GM19025 (cell line): ENCODE results near the gene PDK2.

Source experiments
- ATAC-seq: cut with Tn5 transposase; IDR thresholded peaks from one replicate; pipeline ENCODE4 v1.9.1; 2021; ENCODE audit warnings: mild to moderate bottlenecking, low read depth, moderate library complexity; ENCODE audit not compliant: unreplicated experiment

Gene PDK2

GRCh38 chr17:50132104-50132794, 37.1 kb downstream of the PDK2 start:
- no peak for ATAC-seq

- no peak for ATAC-seq
Observed at GRCh38 chr17:50133028-50133768, 38.0 kb downstream of the PDK2 start.

GRCh38 chr17:50133769-50134099, 38.6 kb downstream of the PDK2 start:
- no peak for ATAC-seq

- ATAC-seq: no peak
Observed at GRCh38 chr17:50134206-50135110, 39.3 kb downstream of the PDK2 start.

GRCh38 chr17:50135316-50136095, 40.4 kb downstream of the PDK2 start:
- no peak for ATAC-seq

- no peak for ATAC-seq
Observed at GRCh38 chr17:50136096-50136687, 41.0 kb downstream of the PDK2 start.

GRCh38 chr17:50137042-50137441, 41.9 kb downstream of the PDK2 start:
- ATAC-seq: no peak

GRCh38 chr17:50139185-50139783, 44.1 kb downstream of the PDK2 start:
- ATAC-seq: no peak

GRCh38 chr17:50139950-50140885, 45.1 kb downstream of the PDK2 start:
- no peak for ATAC-seq

- ATAC-seq: no peak
Observed at GRCh38 chr17:50141026-50141744, 46.0 kb downstream of the PDK2 start.

- ATAC-seq: no peak
Observed at GRCh38 chr17:50141745-50142110, 46.6 kb downstream of the PDK2 start.

- no peak for ATAC-seq
Observed at GRCh38 chr17:50143461-50144176, 48.5 kb downstream of the PDK2 start.

GRCh38 chr17:50144355-50144754, 49.2 kb downstream of the PDK2 start:
- ATAC-seq: no peak

- no peak for ATAC-seq
Observed at GRCh38 chr17:50144845-50145531, 49.8 kb downstream of the PDK2 start.

GRCh38 chr17:50145532-50146229, 50.5 kb downstream of the PDK2 start:
- ATAC-seq: no peak

- ATAC-seq: no peak
Observed at GRCh38 chr17:50146230-50146926, 51.2 kb downstream of the PDK2 start.
